Nephron progenitor cell (in vitro differentiated cells): ENCODE measurements around the gene QRFP.

Experiments used
- DNase-seq: peaks from one replicate; pipeline ENCODE4 v3.0.0; 2021
- H3K27ac Mint-ChIP-seq: 2 replicates; pipeline ENCODE4 v1.8.0; 2021; ENCODE audit warnings: mild to moderate bottlenecking, moderate library complexity, mixed read lengths
- H3K27me3 Mint-ChIP-seq: 2 replicates; pipeline ENCODE4 v1.8.0; 2021; ENCODE audit warnings: mild to moderate bottlenecking, low read depth, mixed read lengths; ENCODE audit not compliant: poor library complexity
- H3K36me3 Mint-ChIP-seq: 2 replicates; pipeline ENCODE4 v1.8.0; 2021; ENCODE audit warnings: low read depth, mixed read lengths
- H3K4me1 Mint-ChIP-seq: 2 replicates; pipeline ENCODE4 v1.8.0; 2021; ENCODE audit warnings: mixed read lengths
- H3K4me3 Mint-ChIP-seq: 2 replicates; pipeline ENCODE4 v1.8.0; 2021; ENCODE audit warnings: mild to moderate bottlenecking, moderate library complexity, mixed read lengths
- H3K9me3 Mint-ChIP-seq: 2 replicates; pipeline ENCODE4 v1.8.0; 2021; ENCODE audit warnings: mild to moderate bottlenecking, moderate library complexity, mixed read lengths
- TF ChIP-seq, protein P1 (sequence below): fragments of 200-600 bp; sonication (generic); IDR thresholded peaks from 2 replicates; pipeline ENCODE4 v1.5.0; 2021; ENCODE audit warnings: antibody characterized with exemption

The QRFP gene

DNA sequence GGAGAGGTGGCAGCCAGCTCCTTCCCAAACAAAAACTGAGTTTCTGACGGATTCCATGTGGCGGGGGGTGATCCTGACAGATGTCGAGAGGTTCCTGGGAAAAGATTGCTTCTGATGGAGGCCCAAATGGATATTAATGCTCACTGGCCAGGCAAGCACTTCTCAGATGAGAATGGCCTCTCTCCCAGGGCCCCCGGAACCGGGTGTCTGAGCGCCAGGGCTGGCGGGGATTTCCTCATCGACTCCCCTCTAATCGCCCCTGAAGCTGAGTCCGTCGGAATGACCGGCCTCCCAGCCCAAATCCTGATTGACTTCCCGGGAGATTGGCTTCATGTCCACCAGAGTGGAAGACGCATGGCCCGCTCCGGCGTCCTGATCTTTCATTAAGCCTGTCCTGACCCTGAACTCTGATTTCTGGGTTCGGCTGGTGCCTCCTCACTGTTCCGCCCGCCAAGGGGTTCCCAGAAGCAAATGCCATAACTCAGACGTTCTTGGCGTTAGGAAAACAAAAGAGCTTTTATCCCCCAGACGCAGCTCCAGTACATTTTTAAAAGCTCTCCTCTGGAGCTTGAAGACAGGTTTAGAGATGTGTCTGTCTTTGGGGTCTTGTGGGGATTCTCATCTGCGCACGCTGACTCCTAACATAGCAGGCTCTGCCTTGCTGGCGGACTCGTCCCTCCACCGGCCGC, 24.8 kb upstream of the QRFP start:
- Mint-ChIP-seq H3K27me3 (peaks cover 4% of the 10 kb centered on the region), H3K9me3 (no peaks in the 10 kb centered on the region), H3K4me1 (peaks cover 59% of the 10 kb centered on the region), H3K36me3 (no peaks in the 10 kb centered on the region), H3K4me3 (no peak overlapping the region), H3K27ac (peak overlapping the region; percentile 90)
- DNase-seq: no peak
- TF ChIP-seq, protein P1, sequence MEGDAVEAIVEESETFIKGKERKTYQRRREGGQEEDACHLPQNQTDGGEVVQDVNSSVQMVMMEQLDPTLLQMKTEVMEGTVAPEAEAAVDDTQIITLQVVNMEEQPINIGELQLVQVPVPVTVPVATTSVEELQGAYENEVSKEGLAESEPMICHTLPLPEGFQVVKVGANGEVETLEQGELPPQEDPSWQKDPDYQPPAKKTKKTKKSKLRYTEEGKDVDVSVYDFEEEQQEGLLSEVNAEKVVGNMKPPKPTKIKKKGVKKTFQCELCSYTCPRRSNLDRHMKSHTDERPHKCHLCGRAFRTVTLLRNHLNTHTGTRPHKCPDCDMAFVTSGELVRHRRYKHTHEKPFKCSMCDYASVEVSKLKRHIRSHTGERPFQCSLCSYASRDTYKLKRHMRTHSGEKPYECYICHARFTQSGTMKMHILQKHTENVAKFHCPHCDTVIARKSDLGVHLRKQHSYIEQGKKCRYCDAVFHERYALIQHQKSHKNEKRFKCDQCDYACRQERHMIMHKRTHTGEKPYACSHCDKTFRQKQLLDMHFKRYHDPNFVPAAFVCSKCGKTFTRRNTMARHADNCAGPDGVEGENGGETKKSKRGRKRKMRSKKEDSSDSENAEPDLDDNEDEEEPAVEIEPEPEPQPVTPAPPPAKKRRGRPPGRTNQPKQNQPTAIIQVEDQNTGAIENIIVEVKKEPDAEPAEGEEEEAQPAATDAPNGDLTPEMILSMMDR: no peak

- no peaks in the 10 kb centered on the region for H3K36me3 Mint-ChIP-seq
- DNase-seq: peak; percentile 53
- no peaks in the 10 kb centered on the region for H3K9me3 Mint-ChIP-seq
- peaks cover 4% of the 10 kb centered on the region for H3K27me3 Mint-ChIP-seq
- TF ChIP-seq, protein P1: no peak
- H3K4me1 Mint-ChIP-seq: peaks cover 55% of the 10 kb centered on the region
- no peak overlapping the region for H3K27ac Mint-ChIP-seq
- H3K4me3 Mint-ChIP-seq: no peak overlapping the region
Measured at GRCh38 chr9:130920762-130921299, 24.2 kb upstream of the QRFP start.

- Mint-ChIP-seq H3K4me3 (no peak overlapping the region), H3K4me1 (peaks cover 49% of the 10 kb centered on the region)
- TF ChIP-seq, protein P1: no peak
Measured at GRCh38 chr9:130920233-130920632, 23.6 kb upstream of the QRFP start.

GRCh38 chr9:130919559-130920145, 23.0 kb upstream of the QRFP start:
- Mint-ChIP-seq H3K36me3 (no peaks in the 10 kb centered on the region), H3K9me3 (no peaks in the 10 kb centered on the region), H3K27ac (no peak overlapping the region), H3K27me3 (peaks cover 4% of the 10 kb centered on the region), H3K4me1 (peaks cover 43% of the 10 kb centered on the region), H3K4me3 (no peak overlapping the region)
- no peak for DNase-seq
- TF ChIP-seq, protein P1: no peak

More at GRCh38 chr9:130920233-130920632, 23.6 kb upstream of the QRFP start:
- peaks cover 4% of the 10 kb centered on the region for H3K27me3 Mint-ChIP-seq
- DNase-seq: no peak
- no peak overlapping the region for H3K27ac Mint-ChIP-seq
- H3K9me3 Mint-ChIP-seq: no peaks in the 10 kb centered on the region
- no peaks in the 10 kb centered on the region for H3K36me3 Mint-ChIP-seq

DNA sequence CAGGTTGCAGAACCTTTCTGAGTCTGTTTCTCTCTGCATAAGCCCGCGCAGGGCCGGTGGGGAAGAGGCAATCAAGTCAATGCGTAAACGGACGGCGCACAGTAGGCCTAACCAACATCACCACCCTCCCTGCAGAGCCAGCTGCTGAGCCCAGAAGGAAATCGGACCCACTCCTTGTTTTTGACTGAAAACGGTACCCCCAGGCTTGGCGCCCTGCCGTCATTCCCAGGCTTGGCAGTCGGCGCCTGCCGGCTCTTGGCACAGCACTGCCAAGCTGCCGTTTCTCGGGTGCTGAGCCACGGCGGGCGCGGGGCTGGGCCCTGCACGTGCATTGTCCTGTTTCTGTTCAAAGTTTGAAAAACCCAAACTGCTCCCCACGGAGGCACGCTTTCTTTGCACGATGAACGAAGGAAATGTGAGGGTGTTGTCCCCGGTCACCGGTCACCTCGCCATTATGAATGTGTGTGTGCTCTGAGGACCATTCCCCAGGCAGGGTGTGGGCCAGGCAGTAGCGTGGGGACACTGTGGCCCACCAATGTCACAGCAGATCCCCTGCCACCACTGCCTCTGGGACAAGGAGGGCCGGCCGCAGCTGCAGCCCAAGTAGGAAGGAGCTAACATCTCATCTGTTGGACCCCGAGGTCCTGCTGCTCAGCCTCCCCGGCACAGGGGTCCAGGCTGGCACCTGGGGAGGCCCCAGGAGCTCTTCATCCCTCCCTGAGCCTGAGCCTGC, 22.4 kb upstream of the QRFP start:
- TF ChIP-seq, protein P1: no peak
- no peaks in the 10 kb centered on the region for H3K9me3 Mint-ChIP-seq
- H3K4me1 Mint-ChIP-seq: peaks cover 43% of the 10 kb centered on the region
- no peak overlapping the region for H3K4me3 Mint-ChIP-seq
- no peaks in the 10 kb centered on the region for H3K36me3 Mint-ChIP-seq
- no peak overlapping the region for H3K27ac Mint-ChIP-seq
- no peak for DNase-seq
- H3K27me3 Mint-ChIP-seq: peaks cover 4% of the 10 kb centered on the region
